Cerebellar cortex (tissue), 1 donor: Measurements from ENCODE around the gene LCMT1.
"Not testable (repeated sequence)": the region's sequence is repeated elsewhere in the genome, so short reads cannot be mapped to it uniquely, and the experiment has no call there.

Experiments used
- DNase-seq: peaks from one replicate; pipeline ENCODE4 v3.0.0-alpha.2; 2015; ENCODE audit warnings: low spot score

The LCMT1 gene

DNA sequence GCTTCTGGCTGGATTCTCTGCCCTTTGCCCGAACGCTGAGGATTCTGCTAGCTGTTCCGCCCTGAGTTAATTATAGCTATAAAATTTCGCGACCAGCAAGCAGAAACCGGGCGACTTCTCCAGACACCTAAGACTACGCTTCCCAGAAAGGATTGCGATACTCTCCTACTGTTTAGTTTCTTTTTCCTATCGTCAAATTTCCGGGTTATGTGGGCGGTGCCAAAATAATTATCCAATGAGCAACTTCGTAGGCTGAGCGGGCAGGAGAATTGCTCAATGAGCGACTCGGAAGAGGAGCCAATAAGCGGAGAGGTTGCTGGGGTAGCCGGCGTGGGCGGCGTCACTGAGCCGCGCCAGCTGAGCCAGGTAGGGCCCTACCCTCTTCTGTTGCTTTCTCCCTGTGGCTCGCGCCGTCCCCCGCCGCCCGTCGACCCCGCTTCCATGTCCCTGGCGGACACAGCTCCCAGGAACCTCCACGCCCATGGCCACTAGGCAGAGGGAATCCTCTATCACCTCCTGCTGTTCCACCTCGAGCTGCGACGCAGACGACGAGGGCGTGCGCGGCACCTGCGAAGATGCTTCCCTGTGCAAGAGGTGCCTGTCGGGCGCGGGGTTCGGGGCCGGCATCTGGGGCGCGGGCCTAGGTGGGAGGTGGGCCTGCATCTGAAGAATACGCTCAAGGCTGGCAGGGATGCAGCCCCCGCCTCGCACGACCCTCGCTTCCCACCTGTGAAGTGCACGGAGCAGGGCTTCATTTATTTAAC is at the start of gene LCMT1:
Gene LCMT1 (plus strand): TSS at position 340 of the 764 bp plus-strand sequence. CDS start 142 bp downstream, at position 482.
- peak; percentile 99 for DNase-seq

- DNase-seq, result no peak
These were observed 48.4 kb upstream of the LCMT1 start for GRCh38 chr16:25063102-25063501.

DNA sequence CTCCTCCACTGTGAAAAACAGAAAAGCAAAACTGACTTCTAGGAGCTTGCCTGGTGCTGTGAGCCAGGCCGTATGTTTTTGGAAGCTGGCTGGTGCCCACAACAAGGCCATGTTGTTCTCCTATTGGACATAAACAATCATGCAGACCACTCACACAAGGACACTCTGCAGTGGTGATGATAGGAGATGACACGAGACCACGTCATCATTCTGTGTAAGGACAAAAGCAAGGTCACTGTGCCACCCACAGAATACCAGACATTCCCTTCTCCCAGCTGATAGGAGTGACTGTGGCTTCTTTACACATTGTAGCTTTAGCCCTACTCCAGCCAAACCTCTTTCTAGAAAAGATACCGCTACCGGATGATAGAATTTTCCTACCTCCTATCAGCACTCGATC is 47.7 kb upstream of the LCMT1 start:
- no peak for DNase-seq

GRCh38 chr16:25064281-25064680 is 47.3 kb upstream of the LCMT1 start:
- not testable (repeated sequence) for DNase-seq

- DNase-seq, result no peak
These were observed 46.6 kb upstream of the LCMT1 start for GRCh38 chr16:25064937-25065336.

DNA sequence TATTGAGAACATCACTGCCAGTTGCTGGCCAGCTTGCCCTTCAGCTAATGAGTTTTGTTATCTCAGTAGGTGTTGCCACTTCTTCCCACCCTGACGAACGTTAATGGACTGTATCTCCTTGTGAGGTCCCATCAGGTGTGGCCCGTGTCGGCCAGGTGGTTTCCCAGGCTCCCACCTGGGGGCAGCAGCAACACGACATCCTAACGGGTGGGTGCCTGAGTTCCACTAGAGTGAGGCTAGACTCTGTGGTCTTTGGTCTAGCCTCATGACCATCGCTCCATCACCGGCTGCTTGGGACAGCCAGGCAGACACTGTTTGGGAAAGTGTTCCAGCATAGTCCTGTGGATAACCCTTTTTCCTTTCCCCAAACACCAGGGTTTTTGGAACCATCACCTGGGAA is 45.6 kb upstream of the LCMT1 start:
- no peak for DNase-seq

DNA sequence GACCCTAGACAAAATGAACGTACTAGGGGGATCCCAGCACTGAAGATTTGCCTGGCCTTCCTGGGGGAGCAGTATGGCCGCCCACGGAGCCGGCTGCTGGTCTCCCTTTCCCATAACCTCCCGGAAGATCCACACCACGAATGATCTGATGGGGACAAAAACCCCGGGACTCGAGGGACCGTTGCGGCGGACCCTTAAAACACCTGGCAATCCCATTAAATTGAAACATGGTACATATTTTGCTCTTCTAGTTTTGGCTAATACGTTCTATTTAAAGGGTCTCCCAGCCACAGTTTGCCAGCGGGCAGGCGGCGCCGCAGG is 45.2 kb upstream of the LCMT1 start:
- DNase-seq, result no peak

DNA sequence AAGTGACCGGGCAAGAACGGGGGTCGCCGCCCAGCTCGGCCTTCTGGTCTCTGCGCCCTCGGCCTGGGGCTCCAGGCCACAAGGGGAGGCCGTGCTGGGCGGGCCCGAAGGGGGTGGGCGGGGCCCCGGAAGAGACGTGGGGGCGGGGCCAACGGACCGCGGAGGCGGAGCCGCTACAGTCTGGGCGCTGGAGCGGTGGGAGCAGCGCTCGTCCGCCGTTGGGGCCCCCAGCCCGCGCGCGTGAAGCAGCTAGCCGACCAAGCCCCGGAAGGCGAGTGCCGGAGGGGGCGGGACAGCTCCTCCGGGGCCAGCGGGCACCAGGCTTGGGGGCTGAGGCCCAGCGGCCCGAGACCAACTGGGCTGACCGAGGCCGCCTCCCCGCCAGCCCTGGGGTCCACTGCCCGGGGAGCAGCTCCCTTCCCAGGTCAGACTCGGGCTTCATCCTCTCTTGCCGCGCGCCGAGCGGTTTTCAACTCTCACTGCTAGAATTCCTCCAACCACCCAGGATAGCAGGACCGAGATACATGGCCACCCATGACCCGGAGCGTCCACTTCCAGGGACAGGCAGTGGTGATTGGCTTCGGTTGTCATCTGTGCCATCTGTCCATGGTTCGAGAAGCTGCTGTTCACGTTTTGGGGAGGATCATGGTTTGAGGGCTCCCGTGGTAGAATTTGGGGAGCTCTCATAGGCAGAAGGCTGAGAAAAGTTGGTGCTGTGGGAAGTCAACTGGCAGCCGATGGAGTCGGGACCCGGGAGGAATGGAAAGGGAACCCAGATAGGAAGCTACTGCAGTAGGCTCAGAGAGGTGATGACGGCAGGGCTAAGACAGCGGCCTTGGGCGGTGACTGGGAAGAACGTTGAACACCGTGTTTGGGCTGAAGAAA is 44.6 kb upstream of the LCMT1 start:
- peak; percentile 73 for DNase-seq

GRCh38 chr16:25073854-25074253 is 37.7 kb upstream of the LCMT1 start:
- DNase-seq, result no peak

DNA sequence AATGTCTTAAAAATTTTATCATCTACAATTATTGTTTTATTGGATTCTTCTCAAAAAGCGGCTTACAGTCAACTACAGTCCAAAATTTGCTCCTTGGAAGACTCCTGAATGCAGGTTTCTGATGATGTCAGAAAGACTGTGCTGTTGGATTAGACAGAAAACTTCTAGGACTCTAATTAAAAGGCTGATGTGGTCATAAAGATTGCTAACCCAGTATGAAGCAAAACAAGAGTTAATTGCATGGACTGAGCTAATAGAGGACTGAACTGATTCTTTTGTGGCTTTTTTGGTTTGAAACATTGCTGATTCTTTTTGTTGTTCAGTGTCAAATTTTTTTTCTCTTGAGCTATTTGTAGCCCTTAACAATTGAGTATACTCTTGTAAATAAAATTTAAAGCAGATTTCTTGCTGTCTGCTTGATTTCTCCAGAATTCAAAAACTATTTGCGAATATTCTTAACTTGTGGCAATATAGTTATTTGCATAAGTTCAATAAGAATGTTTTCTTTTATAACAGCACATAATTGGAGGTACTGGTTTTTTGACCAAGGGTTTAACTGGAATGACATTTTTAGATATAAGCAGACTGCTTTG is 33.1 kb upstream of the LCMT1 start:
- no peak for DNase-seq

- no peak for DNase-seq
These were observed 31.7 kb upstream of the LCMT1 start for GRCh38 chr16:25079637-25080378.

DNA sequence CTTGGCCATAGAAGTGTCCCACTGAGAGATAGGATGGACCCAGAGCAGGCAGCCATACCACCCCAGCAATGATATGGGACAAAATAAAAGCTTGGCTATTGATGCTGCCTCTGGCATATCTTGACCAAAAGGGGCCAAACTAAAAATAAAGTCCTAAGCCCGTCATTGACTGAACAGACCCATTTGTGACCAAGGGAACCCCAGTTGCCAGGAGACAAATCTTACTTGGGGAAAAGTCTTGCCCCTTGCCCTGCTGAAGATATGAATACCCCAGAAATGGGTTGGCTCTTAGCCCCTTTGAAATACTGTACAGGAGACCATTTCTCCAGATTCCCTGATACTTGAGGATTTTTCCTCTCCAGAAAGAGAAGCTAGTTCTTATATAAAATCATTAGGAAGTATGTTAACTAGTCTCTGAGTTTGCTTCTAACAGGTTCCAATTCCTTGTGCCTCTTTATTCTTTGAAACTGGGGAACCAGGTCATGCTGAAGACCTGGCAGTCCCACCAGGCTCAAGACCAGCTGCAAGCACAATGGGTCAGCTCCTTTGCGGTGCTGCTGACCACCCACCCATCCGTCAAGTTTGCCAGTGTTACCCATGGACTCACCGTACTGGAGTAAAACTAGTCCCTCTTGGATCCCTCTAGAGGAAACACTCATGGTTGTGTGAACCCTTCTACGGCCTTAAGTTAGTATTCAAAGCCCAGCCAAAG is 31.0 kb upstream of the LCMT1 start:
- no peak for DNase-seq

DNA sequence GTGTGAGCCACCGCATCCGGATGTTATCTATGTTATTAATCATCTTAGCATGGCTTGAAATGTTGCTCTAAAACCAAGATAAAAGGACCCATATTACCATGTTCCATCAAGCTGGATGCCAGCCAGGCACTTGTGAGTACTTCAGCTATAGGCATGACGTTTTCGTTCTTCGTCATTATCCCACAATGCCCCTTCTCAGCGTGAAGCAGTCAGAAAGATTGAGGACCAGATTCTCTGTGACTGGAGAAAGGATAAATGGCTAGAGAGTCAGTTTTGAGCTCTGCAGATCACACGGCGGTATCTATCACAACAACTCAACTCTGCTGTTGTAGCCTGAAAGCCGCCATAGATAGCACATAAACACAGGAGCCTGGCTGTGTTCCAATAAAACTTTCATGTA is 29.8 kb upstream of the LCMT1 start:
- no peak for DNase-seq

- DNase-seq, result no peak
These were observed 28.5 kb upstream of the LCMT1 start for GRCh38 chr16:25083065-25083464.

- DNase-seq, result no peak
These were observed 27.8 kb upstream of the LCMT1 start for GRCh38 chr16:25083701-25084100.

- no peak for DNase-seq
These were observed 26.7 kb upstream of the LCMT1 start for GRCh38 chr16:25084797-25085196.

DNA sequence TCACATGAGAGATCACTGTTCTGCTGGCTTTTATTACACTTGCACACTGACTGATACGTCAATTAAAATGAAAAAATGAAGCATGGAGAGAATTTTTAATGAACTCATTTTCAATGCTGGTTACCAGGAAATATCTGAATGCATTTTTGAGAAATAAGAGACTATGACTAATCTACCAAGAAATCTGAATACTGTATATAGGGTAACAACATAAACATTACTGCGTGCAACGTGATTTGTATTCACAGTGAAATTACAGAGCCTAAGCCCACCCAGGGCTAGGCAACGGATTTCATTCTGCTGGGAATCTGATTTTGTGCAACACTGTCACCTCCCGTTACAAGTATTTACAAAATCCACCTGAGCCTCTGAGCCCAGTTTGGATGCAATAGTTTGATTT is 23.8 kb upstream of the LCMT1 start:
- no peak for DNase-seq

GRCh38 chr16:25089351-25089750 is 22.2 kb upstream of the LCMT1 start:
- no peak for DNase-seq

DNA sequence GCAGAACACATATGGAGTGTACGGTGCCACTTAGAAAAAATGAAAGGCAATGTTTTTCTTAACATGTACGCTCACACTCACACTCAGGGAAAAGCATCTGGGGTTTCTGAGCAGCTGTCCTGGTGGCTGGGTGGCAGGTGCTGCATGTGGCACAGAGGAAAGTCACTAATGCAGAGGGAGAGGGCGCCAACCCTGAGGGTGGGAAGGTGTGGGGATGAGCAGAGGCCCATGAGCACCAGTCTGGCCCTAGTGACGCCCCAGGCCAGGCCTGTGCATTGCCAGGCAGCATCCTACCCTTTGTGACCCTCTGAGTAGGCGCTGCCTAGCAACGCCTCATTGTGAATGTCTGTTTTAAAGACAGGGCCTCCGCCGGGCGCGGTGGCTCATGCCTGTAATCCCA is 19.1 kb upstream of the LCMT1 start:
- no peak for DNase-seq

DNA sequence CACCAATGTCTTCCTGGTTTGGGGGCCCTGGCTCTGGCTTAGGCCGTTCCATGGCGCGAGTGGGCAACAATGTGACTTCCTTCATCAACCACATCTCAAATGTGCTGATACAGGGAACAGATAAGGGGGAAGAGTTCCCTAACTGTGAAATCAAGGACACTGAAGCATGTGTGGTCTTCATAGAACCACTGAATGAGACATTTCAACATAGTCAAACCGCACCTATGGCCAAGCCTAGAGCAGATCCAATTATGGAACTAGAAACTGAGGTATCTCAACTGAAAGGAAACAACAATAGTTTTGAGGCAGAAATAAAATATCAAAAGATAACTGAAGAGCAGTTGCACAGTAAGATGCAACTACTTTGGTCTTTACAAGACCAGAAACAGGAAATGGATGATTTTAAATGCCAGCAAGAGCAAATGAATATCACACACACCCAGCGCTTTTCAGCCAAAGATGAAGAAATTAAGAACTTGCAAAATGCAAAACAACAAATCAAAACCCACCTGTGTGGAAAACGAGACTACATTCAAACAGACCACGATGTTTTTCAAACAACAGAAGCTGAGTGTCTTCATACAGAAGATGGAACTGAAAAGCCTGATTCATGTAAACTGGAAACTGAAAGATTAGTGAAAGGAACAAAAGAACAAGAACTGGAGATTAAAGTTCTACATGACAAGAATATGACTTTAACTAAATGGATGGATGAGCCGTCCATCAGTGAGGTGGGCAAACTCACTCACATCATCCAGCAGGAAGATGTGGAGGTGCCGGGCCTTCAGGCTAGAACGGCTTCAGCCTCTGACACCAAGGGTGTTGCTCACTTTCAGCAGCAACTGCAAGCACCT is 18.1 kb upstream of the LCMT1 start:
- DNase-seq, result no peak

DNA sequence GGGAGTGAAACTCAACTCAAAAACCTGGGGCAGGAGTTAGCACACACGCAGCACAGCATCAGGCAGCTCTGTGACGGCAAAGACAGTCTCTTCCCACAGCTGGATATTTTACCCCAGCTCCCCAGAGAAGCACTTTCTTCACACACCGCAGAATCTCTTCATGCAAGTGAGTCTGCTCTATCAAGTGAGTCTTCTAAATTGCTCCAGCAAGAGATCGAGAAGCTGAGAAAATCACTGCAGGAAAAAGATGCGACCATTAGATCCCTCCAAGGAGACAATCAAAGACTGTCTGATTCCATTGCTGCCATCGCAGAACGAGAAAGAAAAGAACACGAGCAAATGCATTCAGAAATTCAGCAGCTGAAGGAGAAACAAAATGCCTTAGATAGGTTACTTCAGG is 16.9 kb upstream of the LCMT1 start:
- DNase-seq, result no peak
